NCI-H748 treated with DMSO at 0.1 percent for 48 hours (cell line): ENCODE results near the gene KDM4B.
A peak's percentile ranks its signal among the peaks of the same experiment; 100 is the strongest.
"Not testable (repeated sequence)": the region's sequence is repeated elsewhere in the genome, so short reads cannot be mapped to it uniquely, and the experiment has no call there.

ENCODE experiments used
- DNase-seq: peaks from one replicate; lab custom pipeline; 2025; lab: John Stamatoyannopoulos, UW

Gene KDM4B

GRCh38 chr19:4968462-4969291 lies at the start of gene KDM4B:
KDM4B (plus strand) TSS chr19:4969113; CDS start chr19:5032891, 63,778 bp downstream.
- DNase-seq: peak; percentile 96

- DNase-seq: no peak
Measured at GRCh38 chr19:4922530-4923275, 46.2 kb upstream of the KDM4B start.

- DNase-seq: no peak
Measured at GRCh38 chr19:4923276-4923747, 45.6 kb upstream of the KDM4B start.

GRCh38 chr19:4929186-4929585 lies 39.7 kb upstream of the KDM4B start:
- DNase-seq: no peak

- DNase-seq: no peak
Measured at GRCh38 chr19:4930664-4931063, 38.2 kb upstream of the KDM4B start.

- DNase-seq: no peak
Measured at GRCh38 chr19:4932711-4933110, 36.2 kb upstream of the KDM4B start.

GRCh38 chr19:4933528-4933927 lies 35.4 kb upstream of the KDM4B start:
- DNase-seq: no peak

GRCh38 chr19:4935444-4935843 lies 33.5 kb upstream of the KDM4B start:
- DNase-seq: no peak

GRCh38 chr19:4937060-4937459 lies 31.9 kb upstream of the KDM4B start:
- DNase-seq: no peak

GRCh38 chr19:4938461-4938860 lies 30.5 kb upstream of the KDM4B start:
- DNase-seq: not testable (repeated sequence)

GRCh38 chr19:4939466-4939865 lies 29.4 kb upstream of the KDM4B start:
- no peak for DNase-seq

GRCh38 chr19:4941638-4942169 lies 27.2 kb upstream of the KDM4B start:
- DNase-seq: not testable (repeated sequence)

- DNase-seq: not testable (repeated sequence)
Measured at GRCh38 chr19:4950650-4951049, 18.3 kb upstream of the KDM4B start.

- DNase-seq: no peak
Measured at GRCh38 chr19:4951656-4952055, 17.3 kb upstream of the KDM4B start.

GRCh38 chr19:4952945-4953344 lies 16.0 kb upstream of the KDM4B start:
- DNase-seq: no peak

- not testable (repeated sequence) for DNase-seq
Measured at GRCh38 chr19:4954320-4955149, 14.4 kb upstream of the KDM4B start.

- no peak for DNase-seq
Measured at GRCh38 chr19:4955274-4955673, 13.6 kb upstream of the KDM4B start.

GRCh38 chr19:4957981-4958380 lies 10.9 kb upstream of the KDM4B start:
- no peak for DNase-seq

GRCh38 chr19:4962085-4962619 lies 6.8 kb upstream of the KDM4B start:
- no peak for DNase-seq

GRCh38 chr19:4965061-4965460 lies 3.9 kb upstream of the KDM4B start:
- DNase-seq: no peak

GRCh38 chr19:4966591-4966990 lies 2.3 kb upstream of the KDM4B start:
- DNase-seq: no peak
